UCSD-AML1 (cell line): ENCODE results near the gene CCDC171.
"Not testable (repeated sequence)": the region's sequence is repeated elsewhere in the genome, so short reads cannot be mapped to it uniquely, and the experiment has no call there.

ENCODE experiments used
- DNase-seq: peaks from one replicate; lab custom pipeline; 2025; ENCODE audit not compliant: unreplicated experiment; lab: John Stamatoyannopoulos, UW

Gene CCDC171

GRCh38 chr9:15553528-15553898 lies 670 bp downstream of the CCDC171 start:
- no peak for DNase-seq

DNA sequence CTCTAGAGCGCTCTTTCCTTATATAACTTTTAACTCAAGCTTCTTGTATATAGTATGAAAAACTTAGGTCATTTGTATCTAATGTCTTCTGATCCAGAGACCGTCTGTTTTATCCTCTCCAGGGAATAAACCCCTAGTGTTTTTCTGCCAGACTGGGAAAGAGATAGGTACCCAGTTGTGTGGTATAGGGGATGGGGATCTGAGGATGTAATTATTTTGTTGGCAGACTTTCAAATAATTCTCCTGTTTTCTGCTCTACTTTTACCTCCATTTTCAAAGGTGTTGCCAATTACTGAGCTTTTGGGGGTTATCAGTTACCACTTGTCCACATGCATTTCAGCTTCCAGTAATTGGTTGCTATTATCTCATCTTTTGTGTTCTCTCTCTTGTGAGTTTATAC lies 17.9 kb downstream of the CCDC171 start:
- no peak for DNase-seq

- no peak for DNase-seq
Measured at GRCh38 chr9:15572200-15572770, 19.4 kb downstream of the CCDC171 start.

- DNase-seq = no peak
Measured at GRCh38 chr9:15576350-15577050, 23.7 kb downstream of the CCDC171 start.

GRCh38 chr9:15578714-15579113 lies 25.9 kb downstream of the CCDC171 start:
- DNase-seq = no peak

- no peak for DNase-seq
Measured at GRCh38 chr9:15584379-15584778, 31.5 kb downstream of the CCDC171 start.

DNA sequence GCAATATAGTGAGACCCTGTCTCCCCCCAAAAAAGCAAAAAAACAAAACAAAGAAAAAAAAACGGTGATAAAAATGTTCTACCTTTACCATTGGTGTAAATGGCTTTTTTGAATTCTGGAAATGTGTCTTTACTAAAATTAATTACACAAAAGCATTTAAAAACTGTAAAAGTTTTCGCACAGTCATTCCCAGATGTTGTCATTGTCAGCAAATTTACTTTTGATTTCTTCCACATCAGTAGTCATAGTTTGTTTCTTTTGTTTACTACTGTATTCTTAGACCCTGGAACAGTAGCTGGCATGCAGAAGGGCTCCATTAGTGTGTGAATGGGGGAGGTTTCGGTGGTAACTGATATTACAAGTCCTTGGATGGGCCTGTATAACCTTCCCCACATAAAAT lies 39.5 kb downstream of the CCDC171 start:
- no peak for DNase-seq

DNA sequence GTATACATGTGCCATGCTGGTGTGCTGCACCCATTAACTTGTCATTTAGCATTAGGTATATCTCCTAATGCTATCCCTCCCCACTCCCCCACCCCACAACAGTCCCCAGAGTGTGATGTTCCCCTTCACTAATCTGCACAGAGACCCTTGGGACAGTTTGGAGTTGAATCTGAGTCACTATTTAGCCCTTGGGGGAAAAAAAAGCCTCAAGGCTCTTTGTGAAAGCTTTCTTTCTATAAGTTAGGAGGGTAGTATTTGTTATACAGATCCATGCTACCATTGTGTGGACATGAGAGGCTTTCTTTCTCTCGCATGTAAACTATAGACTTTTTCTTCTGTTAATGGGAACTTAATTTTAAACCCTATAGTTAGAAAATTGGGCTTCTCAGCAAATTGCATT lies 40.1 kb downstream of the CCDC171 start:
- not testable (repeated sequence) for DNase-seq

GRCh38 chr9:15600666-15601330 lies 48.0 kb downstream of the CCDC171 start:
- DNase-seq = not testable (repeated sequence)

DNA sequence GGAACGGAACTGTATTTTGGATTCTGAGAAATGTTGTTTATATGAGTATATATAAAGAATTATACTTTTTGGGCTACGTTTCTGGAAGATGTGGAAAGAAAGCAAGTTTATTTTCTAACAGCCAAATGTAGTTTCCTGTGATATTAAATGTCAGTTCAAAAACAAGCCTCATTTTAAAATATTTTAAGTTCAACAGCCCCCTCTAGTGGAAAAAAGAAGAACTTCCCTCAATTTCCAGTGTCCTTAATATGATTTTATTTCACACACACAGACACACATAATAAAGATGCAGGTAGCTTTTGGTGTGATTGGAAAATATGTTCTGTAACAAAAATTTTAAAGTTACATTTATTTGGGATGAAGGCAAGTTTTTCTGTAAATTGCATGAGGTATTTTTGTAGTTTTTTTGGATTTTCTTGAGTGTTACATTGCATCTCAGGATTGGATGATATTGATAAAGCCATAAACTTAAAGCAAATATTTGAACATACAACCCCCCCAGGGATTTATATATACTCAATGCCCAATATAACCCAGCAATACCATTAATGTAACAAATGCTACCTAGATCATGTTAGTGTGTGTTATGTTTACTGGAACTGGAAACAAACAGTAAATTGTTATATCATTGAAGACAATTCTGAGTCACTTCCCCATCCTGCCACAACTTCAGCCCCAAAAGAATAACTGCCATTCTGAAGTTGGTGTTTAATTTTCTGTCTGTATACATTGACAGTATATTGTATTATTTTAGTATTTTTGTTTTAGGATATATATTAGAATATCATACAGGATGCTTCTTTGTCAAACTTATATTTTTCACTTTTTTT lies 54.0 kb downstream of the CCDC171 start:
- no peak for DNase-seq

- DNase-seq = no peak
Measured at GRCh38 chr9:15612962-15613361, 60.1 kb downstream of the CCDC171 start.

DNA sequence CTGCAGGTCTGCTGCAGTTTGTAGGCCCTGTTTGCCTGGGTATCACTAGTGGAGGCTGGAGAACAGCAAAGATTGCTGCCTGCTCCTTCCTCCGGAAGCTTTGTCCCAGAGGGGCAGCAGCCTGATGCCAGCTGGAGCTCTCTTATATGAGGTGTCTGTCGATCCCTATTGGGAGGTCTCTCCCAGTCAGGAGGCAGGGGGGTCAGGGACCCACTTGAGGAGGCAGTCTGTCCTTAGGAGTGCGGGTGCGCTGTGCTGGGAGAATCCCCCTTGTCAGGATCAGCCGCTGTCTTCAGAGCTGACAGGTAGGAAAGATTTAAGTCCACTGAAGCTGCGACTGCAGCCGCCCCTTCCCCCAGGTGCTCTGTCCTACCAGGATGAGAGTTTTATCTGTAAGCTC lies 64.9 kb downstream of the CCDC171 start:
- DNase-seq = no peak

- DNase-seq = no peak
Measured at GRCh38 chr9:15618540-15619331, 65.9 kb downstream of the CCDC171 start.

- no peak for DNase-seq
Measured at GRCh38 chr9:15622318-15622971, 69.6 kb downstream of the CCDC171 start.

DNA sequence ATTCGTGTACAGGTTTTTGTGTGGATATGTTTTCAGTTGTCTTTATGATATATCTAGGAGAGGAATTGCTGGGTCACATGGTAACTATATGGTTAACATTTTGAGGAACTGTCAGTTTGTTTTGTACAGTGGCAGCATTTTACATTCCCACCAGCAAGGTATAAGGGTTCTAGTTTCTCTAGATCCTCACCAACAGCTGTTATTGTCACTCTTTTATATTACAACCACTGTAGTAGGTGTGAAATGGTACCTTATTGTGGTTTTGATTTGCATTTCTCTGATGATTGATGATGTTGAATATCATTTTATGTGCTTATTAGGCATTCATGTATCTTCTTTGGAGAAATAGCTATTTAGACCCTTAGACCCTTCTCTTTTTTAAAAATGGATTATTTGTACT lies 82.9 kb downstream of the CCDC171 start:
- DNase-seq = no peak

- no peak for DNase-seq
Measured at GRCh38 chr9:15640121-15640520, 87.3 kb downstream of the CCDC171 start.

GRCh38 chr9:15641291-15641690 lies 88.4 kb downstream of the CCDC171 start:
- DNase-seq = no peak

- DNase-seq = no peak
Measured at GRCh38 chr9:15642369-15642962, 89.6 kb downstream of the CCDC171 start.

GRCh38 chr9:15670246-15670645 lies 117.4 kb downstream of the CCDC171 start:
- no peak for DNase-seq

- no peak for DNase-seq
Measured at GRCh38 chr9:15670894-15671293, 118.1 kb downstream of the CCDC171 start.
